ENCODE data around the gene COL9A3.
"Not testable (repeated sequence)": the region's sequence is repeated elsewhere in the genome, so short reads cannot be mapped to it uniquely, and the experiment has no call there.

Gene COL9A3

DNA sequence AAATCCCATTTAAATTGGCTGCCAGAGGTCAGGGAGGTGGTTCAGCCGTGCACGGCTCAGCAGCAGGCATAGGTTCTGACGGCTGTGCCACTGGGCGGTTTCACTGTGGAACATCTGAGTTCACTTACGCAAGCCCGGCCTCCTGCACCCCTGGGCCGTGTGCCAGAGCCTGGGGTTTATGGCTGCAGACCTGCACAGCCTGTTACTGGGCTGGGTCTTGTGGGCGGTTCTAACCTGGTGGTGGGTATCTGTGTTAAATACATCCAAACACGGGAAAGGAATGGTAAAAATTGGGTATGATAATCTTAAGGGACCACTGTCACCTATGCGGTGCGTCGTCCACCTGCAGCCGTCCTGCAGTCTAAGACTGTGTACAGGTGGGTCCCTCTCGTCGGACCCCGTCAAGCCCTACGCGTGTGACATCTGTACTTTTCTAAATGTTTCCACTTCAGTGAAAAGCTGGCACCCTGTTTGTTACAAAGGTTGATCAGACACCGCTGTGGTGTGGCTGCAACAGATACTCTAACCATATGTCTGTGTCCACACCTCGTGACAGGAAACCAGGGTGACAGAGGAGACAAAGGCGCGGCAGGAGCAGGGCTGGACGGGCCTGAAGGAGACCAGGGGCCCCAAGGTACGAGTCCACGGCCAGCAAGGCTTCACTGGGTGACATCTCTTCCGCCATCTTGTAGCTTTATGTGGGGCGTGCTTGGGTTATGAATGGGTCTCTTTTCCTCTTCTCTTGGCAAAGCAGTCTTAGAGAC is 21.5 kb downstream of the COL9A3 start:
- FAIRE-seq: no peak

DNA sequence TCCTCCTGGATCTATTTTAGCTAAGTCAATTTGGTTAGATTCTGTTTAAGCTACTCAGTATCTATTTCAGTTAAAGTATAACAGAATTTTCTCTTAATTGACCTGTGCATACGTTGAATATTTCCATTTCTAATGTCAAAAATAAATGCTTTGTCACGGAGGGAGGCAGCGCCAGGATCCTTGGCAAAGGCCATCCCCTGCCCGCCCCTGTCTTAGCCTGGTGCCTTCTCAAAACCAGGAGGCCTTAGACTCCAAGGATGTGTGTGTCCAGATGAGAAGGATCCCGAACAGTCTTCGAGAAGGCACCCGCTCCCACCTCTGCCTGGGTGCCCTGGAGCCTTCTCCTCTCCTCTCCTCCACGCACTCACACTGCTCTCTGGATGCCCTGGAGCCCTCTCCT is 22.4 kb downstream of the COL9A3 start:
- FAIRE-seq: no peak

DNA sequence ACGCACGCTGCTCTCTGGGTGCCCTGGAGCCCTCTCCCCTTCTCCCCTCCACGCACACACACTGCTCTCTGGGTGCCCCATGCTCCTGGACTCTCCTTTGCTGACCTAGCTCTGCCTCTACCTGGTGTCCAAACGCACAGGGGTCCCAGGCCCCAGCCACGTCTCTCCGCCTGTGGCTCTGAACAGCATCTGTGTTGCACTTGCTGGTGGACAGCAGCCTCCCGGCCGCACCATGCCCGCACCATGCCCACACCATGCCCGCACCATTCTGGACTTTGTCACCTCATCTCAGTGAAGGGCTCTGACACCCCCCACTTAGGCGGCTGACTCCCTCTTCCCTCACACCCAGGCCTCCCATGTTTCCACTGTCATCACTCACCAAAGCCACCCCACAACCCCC is 23.0 kb downstream of the COL9A3 start:
- FAIRE-seq: no peak

DNA sequence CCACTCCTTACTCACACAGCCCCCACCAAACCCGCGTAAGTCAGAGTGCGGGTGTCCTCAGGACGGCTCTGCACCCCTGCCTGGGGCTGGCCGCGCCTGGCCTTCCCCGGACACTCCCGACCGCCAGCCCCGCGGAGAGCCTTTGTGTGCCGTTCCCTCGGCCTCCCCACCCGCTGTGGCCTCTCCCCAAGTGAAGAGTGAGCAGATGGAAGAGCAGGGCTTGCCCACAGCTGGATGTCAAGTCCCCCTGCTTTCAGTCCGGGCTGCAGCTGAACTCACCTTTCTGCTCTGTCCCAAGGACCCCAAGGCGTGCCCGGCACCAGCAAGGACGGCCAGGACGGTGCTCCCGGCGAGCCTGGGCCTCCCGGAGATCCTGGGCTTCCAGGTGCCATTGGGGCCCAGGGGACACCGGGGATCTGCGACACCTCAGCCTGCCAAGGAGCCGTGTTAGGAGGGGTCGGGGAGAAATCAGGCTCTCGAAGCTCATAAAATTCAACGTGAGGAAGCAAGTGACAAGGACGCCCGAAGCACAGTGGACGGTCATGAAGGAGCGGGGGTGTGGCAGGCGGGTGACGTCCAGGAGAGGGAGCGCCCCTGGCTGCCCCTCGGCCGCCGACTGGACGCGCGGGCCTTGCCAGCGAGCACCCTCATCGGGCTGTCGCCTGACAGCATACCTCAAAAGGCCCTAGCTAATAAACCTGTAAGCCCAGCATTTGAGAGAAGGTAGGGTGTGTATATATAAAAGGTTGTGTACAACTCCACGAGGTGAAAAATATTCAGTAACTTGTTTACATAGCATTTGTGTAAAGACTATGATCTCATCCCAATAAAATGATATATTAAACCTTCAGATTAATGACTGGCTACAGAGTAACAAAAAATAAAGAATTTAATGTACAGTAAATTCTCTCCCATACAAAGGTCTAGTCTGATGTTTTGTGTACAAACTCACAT is 23.7 kb downstream of the COL9A3 start:
- FAIRE-seq: no peak

DNA sequence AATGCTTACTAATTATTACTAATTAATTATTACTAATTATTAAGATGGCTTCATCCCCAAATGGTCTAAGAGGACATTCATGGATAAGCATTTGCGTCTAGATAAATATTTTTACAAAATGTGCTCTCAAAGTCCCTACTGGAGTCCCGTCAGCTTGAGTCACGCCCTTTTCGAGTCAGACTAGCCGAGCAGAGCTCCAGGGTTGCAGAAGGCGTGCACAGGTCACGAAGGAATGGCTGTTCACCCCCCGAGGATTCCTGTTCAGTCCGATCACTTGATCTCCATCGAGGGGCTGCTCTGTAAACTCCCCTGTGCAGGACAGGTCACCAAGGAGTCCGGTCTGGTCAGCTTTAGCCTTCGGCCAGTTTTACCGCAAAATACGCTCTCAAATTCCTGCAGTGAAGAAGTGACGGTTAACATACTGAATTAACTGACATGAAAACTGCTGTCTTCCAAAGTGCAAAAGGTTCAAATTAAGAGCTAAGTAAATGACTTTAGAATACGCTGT is 24.9 kb downstream of the COL9A3 start:
- no peak for FAIRE-seq

DNA sequence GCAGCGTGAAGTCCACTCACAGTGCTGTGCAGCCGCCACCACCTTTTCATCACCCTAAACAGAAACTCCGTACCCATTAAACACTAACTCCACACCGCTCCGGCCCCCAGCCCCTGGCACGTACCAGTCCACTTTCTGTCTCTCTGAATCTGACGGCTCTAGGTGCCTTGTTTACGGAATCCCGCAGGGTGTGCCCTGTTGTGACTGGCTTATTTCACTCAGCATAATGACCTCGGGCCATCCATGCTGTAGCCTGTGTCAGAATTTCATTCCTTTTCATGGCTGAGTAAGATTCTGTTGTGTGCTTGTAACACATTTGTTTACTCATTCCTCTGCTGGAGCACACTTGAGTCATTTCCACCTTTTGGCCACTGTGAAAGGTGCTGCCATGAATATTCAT is 26.8 kb downstream of the COL9A3 start:
- no peak for FAIRE-seq

DNA sequence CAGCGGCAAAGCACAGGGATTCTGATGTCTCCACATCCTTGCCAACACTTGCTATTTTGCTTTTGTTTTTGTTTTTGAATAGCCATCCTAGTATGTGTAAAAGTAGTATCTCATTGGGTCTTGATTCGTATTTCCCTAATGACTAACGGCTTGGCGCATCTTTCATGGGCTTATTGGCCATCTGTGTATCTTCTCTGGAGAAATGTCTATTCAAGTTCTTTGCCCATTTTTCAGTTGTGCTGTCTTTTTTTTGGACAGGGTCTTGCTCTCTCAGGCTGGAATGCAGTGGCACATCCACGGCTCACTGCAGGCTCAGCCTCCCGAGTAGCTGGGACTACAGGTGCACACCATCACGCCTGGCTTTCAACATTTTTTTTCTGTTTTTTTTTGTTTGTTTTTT is 27.3 kb downstream of the COL9A3 start:
- FAIRE-seq: no peak

DNA sequence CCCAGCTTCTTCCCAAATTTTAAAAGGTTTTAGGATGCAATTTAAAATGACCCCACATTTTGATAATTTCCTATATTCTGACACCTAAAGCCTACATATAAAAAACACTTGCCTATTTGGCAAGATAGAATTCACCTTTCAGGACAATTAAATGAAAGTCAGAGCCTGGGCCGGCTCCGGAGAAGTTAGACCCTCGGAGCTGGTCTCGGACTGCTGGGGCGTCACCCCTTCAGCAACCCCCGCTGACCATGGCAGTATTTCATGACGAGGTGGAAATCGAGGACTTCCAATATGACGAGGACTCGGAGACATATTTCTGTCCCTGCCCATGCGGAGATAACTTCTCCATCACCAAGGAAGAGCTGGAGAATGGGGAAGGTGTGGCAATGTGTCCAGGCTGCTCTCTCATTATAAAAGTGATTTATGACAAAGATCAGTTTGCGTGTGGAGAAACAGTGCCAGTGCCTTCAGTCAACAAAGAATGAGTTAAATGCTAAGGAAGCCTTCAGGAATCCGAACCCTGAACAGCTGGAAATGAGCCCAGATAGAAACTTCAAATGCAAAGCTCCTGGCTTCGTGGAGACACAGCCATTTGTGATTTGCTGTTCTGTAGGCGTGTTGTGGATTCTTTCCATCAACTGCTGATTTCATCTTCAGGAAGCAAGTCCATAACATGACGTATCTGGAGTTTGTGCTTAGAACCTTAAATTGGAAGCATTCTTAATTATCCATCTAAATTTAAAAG is 28.7 kb downstream of the COL9A3 start:
- no peak for FAIRE-seq

DNA sequence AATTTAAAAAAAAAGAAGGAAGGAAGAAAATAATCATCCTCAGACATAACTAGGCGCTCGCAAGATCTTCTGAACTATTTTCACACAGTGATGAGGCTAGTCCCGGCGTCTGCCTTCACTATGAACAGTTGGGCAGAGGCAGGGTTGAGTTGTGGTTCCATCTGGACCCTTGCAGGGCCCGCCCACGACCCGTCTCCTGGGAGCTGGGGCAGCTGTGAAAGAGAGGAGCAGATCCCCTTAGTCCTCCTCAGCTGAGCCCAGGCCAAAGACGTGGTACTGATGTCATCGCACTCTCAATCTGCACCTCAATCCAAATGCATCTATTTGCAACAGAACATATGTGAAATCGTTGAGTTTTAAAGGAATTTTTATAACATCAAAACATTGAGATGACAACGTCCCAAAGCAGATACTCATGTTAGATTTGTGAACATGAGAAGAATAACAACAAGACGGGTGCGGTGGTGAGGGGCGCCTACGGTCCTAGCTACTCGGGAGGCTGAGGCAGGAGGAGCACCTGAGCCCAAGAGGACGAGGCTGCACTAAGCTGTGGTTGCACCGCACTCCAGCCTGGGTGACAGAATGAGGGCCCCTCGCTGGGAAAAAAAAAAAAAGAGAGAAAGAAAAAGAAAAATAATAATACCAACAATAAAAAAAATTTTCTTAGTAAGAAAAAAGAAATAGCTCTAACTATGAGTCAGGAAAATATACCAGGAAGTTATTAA is 29.5 kb downstream of the COL9A3 start:
- FAIRE-seq: no peak

DNA sequence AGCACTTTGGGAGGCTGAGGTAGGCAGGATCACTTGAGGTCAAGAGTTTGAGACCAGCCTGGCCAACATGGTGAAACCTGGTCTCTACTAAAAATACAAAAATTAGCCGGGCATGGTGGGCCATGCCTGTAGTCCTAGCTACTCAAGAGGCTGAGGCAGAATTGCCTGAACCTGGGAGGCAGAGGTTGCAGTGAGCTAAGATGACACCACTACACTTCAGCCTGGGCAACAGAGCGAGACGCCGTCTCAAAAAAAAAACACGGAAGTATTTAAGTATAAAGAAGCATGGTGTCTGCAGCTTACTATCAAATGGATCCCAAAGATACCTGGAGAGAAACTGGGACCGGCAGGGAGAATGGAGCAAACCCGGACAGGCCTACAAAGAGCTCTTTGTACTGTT is 32.1 kb downstream of the COL9A3 start:
- FAIRE-seq: not testable (repeated sequence)

DNA sequence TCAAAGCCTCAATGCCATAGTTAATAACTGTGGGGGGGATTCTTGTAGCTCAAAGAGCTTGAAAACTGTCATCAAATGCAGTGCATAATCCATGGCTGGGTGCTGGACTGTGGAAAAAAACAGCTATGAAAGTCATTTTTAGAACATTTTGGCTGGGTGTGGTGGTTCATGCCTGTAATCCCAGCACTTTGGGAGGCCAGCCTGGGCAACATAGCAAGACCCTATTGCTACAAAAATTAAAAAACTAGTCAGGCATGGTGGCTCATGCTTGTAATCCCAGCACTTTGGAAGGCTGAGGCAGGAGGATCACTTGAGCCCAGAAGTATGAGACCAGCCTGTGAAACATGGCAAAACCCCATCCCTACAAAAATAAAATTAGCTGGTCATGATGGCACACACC is 32.6 kb downstream of the COL9A3 start:
- FAIRE-seq: no peak

DNA sequence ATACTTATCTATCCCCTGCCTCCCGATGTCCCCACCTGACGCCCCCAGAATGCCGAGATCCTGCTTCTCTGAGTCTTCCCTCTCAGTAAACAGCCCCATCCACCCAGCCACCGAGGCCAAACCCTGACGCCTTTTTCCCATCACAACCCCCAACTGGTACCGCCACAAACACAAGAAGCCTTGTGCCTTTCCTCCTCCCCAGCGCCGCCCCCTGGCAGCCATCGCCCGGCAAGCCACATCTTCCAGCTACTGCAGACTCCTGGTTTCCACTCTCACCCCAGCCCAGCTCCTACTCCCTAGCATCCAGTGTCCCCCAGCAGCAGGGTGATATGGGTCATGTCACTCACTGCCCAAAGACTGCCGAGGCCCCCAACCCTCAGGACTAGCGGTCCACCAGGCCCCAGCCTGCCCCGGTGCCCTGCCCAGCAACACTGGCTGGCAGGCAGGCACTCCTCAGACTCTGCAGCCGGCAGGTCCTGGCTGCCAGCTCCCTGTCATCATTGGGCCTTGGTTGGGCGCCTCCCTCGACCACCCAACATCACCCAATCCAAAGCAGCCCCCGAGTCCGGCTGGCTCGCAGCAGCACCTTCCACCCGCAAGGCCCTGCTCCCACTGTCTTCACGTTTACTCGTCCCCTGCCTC is 33.6 kb downstream of the COL9A3 start:
- no peak for FAIRE-seq

DNA sequence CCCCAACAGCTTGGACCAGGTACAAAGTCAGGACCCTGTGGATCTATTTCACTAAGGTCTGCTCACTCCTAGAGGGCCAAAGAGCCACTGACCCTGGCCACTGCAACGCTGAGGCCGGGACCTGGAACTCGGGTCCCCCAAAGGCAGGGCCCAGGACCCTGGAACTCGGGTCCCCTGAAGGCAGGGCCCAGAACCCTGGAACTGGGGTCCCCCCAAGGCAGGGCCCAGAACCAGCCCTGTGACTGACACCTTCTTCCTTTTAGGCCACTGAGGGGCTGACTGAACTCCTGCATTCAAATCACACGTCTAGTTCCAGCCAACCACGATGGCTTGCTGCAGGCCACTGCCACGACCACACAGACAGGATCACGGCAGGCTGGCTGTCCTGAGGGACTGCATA is 35.3 kb downstream of the COL9A3 start:
- no peak for FAIRE-seq

DNA sequence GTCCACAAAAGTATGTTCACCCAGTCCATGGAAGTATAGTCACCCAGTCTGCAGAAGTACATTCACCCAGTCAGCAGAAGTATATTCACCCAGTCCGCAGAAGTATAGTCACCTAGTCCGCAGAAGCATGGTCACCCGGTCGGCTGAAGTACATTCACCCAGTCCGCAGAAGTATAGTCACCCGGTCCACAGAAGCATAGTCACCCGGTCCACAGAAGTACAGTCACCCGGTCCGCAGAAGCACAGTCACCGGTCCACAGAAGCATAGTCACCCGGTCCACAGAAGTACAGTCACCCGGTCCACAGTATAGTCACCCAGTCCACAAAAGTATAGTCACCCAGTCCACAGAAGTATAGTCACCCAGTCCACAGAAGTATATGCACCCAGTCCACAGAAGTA is 36.0 kb downstream of the COL9A3 start:
- FAIRE-seq: no peak

DNA sequence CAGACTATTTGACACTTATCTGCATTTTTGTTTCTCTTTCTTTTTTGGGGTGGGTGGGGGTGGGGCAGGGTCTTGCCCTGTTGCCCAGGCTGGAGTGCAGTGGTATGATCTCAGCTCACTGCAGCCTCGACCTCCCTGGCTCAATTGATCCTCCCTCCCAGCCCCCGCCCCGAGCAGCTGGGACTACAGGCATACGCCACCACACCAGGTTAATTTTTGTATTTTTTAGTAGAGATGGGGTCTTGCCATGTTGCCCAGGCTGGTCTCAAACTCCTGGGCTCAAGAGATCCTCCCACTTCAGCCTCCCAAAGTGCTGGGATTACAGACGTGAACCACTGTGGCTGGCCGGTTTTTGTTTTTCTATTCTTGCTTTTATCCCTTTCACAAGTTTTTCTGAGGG is 36.5 kb downstream of the COL9A3 start:
- FAIRE-seq: not testable (repeated sequence)

DNA sequence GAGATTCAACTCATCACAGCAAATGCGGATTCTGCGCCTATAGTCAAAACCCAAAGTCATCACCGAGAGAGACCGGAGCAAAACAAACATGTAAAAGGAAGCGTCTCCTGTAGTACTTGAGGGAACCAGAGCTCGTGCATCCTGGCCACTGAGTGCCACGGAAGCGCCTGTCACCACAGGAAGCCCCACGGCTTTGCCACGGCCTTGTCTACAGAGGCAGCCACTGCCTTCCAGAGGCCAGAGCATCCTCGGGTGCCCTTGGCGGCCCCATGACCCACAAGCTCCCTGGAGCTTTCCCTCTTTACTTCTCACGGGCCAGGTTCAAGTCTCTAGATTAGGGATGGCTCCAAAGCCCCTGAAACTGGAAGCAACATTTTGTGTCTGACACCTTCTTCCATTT is 37.3 kb downstream of the COL9A3 start:
- no peak for FAIRE-seq

DNA sequence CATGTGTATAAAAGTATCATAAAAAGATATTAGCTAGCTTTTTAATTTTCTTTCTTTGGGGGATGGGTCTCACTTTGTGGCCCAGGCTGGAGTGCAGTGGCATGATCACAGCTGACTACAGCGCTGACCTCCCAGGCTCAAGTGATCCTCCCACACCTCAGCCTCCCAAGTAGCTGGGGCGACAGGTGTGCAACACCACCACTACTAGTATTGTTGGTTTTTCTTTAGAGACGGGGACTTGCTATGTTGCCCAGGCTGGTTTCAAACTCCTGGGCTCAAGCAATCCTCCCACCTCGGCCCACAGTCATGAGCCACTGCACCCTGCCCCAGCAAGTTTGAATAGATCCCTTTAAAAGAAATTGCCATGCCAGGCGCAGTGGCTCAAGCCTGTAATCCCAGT is 38.3 kb downstream of the COL9A3 start:
- no peak for FAIRE-seq

DNA sequence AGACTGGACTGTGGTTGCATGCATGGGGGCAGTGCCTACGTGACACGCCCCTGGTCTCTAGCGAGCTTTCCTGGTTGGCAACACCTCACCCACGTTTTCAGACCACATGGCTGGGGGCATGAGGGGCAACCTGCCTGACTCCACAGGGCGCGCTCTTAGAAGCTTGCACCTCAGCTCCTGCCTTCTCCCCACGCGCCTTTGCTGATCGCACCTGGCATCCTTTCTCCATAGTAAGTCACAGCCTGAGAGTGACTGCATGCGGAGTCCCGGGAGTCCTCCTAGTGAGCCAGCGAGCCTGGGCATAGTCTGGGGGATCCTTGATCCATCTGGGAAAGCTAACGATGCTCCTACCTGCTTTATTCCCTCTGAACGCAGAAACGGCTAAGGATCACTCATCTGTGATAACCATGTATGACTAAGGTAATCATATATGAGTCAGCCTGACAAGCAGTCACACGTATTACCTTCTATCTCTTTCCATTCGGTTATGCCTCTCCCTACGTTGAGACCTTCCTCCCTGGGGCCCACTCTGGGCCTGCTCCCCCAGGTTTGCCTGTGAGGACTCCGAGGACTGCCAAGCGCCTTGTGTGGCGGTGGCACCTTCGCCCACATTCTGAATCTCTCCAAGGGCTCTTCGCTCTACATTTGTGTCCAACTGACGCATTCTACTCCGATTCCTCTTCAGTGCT is 40.2 kb downstream of the COL9A3 start:
- no peak for FAIRE-seq

DNA sequence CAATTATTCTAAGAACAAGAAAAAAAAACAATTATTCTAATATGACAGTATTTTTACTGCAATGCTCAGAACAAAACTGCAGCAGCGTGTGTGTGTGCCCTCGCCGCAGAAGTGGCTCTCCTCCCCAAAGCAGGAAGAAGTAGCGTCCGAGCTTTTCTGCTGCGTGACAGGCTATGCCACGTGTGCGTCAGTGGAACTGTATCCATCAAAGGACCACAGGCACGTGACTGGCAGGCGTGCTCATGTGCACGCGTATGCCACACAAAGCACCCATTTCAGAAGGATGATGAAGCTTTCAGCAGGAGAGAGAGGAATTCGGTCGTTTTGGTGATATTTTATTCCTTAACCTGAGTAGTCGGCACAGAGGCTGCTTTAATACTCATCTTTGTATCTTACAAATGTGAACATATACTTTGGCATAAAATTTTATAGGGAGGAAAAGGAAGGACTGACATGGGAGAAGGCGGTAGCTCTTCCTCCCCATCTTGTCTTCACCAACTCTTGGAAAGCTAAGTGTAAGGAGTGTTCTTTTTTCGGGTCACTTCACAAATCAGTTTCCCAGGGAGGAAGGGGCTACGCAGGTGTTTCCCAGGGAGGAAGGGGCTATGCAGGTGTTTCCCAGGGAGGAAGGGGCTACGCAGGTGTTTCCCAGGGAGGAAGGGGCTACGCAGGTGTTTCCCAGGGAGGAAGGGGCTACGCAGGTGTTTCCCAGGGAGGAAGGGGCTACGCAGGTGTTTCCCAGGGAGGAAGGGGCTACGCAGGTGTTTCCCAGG is 41.4 kb downstream of the COL9A3 start:
- no peak for FAIRE-seq

DNA sequence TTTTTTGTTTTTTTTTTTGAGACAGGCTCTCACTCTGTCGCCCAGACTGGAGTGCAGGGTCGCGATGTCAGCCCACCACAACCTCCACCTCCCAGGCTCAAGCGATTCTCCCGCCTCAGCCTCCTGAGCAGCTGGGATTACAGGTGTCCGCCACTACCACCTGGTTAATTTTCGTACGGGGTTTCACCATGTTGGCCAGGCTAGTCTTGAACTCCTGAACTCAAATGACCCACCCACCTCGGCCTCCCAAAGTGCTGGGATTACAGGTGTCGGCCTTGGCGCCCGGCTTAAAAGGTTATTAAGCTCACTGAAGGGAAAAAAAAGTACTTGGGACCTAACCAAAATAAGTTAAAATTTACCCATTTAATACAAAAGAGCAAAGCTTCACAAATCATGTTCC is 42.9 kb downstream of the COL9A3 start:
- no peak for FAIRE-seq

All from islet of Langerhans (tissue), 1 donor.